ENCODE data around the gene SUGCT. TPM values are rescaled to one million over a fixed set of nuclear protein-coding genes. Genes with fewer than 3 reads are reported as not detected.

The SUGCT gene
- total RNA-seq, 2 experiments from 2014 or later = 0.76 to 1.5 TPM

DNA sequence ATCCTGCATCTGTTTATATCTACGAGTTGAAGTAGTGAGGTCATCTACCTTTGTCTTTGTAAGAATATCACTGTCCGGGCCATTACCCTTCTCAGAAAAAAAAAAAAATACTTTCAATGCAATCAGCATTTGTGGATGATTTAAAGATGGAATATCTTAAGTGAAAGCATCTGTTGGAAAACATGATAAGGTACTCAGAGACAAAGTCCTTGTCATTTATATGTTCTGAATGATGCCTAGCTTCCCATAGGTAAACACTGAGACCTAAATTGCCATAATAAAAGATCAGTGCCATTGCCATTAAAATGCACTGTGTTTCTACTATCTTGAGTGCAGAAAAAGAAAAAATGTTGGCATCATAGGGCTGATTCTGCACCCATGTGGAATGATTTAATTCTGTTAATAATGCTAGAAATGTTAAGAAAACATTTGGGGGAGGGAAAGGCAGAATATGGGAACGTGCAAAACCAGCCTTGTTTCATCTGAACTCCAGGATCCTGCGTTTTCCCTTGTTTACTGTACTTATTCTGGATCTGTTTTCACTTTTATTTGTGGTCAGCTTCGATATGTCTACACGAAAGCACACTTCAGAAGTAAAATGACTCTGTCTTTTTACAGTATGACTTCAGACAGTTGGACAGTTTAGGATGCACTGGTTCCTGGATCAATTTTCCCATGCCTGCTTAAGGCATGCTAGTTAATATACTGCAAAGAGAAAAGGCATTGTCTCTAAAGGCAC lies 669.8 kb downstream of the SUGCT start:
- no peaks in the 10 kb centered on the region for H3K27me3 Mint-ChIP-seq
- no peaks in the 10 kb centered on the region for H3K4me1 Mint-ChIP-seq (ENCODE audit: low read depth)
- no peak overlapping the region for H3K27ac Mint-ChIP-seq
- H3K4me3 Mint-ChIP-seq = no peak overlapping the region
- no peaks in the 10 kb centered on the region for H3K36me3 Mint-ChIP-seq
- CTCF ChIA-PET = no interaction called here
- no peak for DNase-seq
- intact Hi-C loops (cut with micrococcal nuclease) = no loop called here
- POLR2A ChIA-PET = no interaction called here
- H3K9me3 Mint-ChIP-seq = peaks cover 13% of the 10 kb centered on the region

DNA sequence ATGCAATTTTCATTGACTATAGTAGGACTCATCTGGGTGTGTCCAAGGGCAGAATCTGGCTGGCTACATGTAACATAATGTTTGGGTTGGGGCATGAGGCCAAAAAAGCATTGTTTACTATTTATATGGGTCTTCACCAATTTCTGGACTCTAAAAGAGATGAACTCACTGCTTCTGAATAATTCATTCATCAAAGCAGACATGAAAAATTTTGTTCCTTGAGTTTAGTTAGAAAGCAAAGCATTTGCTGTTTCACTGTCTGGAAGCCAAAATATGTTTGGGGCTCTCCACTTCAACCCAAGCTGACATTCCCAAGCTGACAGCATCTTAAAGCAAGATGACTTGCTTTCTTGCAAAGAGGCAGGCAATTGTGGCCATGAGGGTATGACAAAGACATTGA lies 670.6 kb downstream of the SUGCT start:
- CTCF ChIA-PET = no interaction called here
- H3K27ac Mint-ChIP-seq = no peak overlapping the region

DNA sequence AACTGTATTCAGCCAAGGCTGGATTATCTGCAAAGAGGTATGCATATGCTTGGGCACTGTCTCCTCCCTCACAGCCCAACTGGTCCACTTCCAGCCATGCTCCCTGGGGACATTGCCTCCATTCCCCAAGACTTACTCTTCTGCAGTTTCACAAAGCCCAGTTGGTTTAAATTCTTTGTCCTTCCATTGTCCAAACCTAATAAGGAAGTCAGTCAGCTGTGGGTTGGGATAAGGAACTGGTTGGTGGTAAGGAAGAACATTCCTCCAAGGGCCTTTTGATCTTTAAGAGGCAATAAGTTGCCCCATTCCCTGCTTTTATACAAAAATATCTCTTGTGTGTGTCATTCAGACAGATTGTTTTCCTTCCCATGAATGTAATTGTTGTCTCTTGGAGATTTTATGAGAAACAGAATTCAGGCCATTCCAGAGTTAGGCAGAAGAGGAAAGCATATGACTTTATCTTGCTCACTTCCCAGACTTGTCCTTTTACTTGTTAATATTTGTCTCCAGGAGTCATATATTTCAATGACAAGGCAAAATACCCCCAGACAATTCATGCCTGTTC lies 673.7 kb downstream of the SUGCT start:
- intact Hi-C loops (cut with micrococcal nuclease) = no loop called here
- Mint-ChIP-seq H3K4me3 (no peak overlapping the region), H3K27me3 (no peaks in the 10 kb centered on the region), H3K36me3 (no peaks in the 10 kb centered on the region), H3K9me3 (peaks cover 35% of the 10 kb centered on the region), H3K27ac (no peak overlapping the region), H3K4me1 (ENCODE audit: low read depth) (no peaks in the 10 kb centered on the region)
- POLR2A ChIA-PET = no interaction called here
- no peak for DNase-seq
- CTCF ChIA-PET = no interaction called here

More for the DNA sequence above, 670.6 kb downstream of the SUGCT start:
- intact Hi-C loops (cut with micrococcal nuclease) = no loop called here
- DNase-seq = no peak
- Mint-ChIP-seq H3K4me3 (no peak overlapping the region), H3K36me3 (no peaks in the 10 kb centered on the region), H3K27me3 (no peaks in the 10 kb centered on the region), H3K4me1 (ENCODE audit: low read depth) (no peaks in the 10 kb centered on the region), H3K9me3 (peaks cover 15% of the 10 kb centered on the region)
- POLR2A ChIA-PET = no interaction called here

DNA sequence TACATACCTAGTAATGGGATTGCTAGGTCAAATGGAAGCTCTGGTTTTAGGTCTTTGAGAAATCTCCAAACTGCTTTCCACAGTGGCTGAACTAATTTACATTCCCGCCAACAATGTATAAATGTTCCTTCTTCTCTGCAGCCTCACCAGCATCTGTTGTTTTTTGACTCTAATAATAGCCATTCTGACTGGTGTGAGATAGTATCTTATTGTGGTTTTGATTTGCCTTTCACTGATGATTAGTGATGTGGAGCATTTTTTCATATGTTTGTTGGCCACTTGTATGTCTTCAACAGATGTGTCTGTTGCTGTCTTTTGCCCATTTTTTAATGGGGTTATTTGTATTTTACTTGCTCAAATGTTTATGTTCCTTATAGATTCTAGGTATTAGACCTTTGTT lies 675.5 kb downstream of the SUGCT start:
- no peaks in the 10 kb centered on the region for H3K4me1 Mint-ChIP-seq (ENCODE audit: low read depth)
- intact Hi-C loops (cut with micrococcal nuclease) = no loop called here
- H3K4me3 Mint-ChIP-seq = no peak overlapping the region
- no peaks in the 10 kb centered on the region for H3K27me3 Mint-ChIP-seq
- POLR2A ChIA-PET = no interaction called here
- H3K27ac Mint-ChIP-seq = no peak overlapping the region
- peaks cover 31% of the 10 kb centered on the region for H3K9me3 Mint-ChIP-seq
- CTCF ChIA-PET = no interaction called here
- DNase-seq = no peak
- no peaks in the 10 kb centered on the region for H3K36me3 Mint-ChIP-seq

DNA sequence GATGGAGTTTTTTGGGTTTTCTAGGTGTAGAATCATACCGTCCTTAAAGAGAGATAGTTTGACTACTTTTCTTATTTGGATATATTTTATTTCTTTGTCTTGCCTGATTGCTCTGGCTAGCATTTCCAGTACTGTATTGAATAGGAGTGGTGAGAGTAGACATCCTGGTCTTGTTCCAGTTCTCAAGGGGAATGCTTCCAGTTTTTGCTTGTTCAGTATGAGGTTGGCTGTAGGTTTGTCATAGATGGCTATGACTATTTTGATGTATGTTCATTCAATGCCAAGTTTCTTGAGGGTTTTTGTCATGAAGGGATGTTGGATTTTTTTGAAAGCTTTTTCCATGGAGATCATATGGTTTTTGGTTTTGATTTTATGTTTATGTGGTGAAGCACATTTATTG lies 676.9 kb downstream of the SUGCT start:
- ChIA-PET CTCF (no interaction called here), POLR2A (no interaction called here)
- intact Hi-C loops (cut with micrococcal nuclease) = no loop called here
- Mint-ChIP-seq H3K27ac (no peak overlapping the region), H3K4me3 (no peak overlapping the region), H3K36me3 (no peaks in the 10 kb centered on the region), H3K27me3 (no peaks in the 10 kb centered on the region), H3K4me1 (ENCODE audit: low read depth) (no peaks in the 10 kb centered on the region), H3K9me3 (peaks cover 31% of the 10 kb centered on the region)
- no peak for DNase-seq

DNA sequence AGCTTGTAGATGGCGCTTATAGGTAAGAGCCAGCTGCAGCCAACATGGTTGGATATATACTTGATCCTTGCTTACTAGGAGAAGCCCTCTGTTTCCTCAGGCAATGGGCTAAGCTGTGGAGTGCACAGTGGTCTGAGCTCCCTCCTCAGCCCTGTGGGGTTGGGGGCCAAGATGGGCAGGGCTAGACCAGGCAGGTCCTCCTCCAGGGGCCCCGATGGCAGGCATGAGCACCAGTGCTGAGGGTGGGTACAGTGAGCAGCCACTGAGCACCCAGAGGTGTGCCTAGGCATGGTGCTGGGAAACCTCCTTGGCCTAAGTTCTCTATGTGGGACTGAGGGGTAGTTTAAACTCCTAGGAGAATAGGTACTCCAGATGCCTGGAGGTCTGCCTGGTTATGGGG lies 680.2 kb downstream of the SUGCT start:
- Mint-ChIP-seq H3K36me3 (no peaks in the 10 kb centered on the region), H3K4me1 (ENCODE audit: low read depth) (no peaks in the 10 kb centered on the region), H3K27ac (no peak overlapping the region), H3K9me3 (peaks cover 49% of the 10 kb centered on the region), H3K27me3 (no peaks in the 10 kb centered on the region), H3K4me3 (no peak overlapping the region)
- ChIA-PET POLR2A (no interaction called here), CTCF (no interaction called here)
- intact Hi-C loops (cut with micrococcal nuclease) = no loop called here
- no peak for DNase-seq

DNA sequence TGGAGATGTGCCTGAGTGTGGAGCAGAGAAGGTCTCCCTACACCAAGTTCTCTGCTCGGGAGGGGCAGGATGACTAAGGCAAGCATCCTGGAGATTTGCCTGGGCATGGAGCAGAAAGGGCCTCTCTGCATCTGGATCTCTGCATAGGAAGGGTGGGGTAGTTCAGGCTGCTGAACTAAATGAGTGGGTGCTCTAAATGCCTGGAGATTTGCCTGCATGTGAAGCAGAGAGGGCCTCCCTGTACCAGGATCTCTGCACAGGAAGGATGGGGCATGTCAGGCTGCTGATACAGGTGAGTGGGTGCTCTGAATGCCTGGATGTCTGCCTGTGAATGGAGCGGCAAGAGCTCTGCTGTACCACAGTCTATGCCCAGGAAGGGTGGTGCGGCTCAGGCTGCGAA lies 680.7 kb downstream of the SUGCT start:
- Mint-ChIP-seq H3K27ac (no peak overlapping the region), H3K9me3 (peaks cover 46% of the 10 kb centered on the region), H3K36me3 (no peaks in the 10 kb centered on the region), H3K27me3 (no peaks in the 10 kb centered on the region), H3K4me1 (ENCODE audit: low read depth) (no peaks in the 10 kb centered on the region), H3K4me3 (no peak overlapping the region)
- CTCF ChIA-PET = no interaction called here
- DNase-seq = no peak
- intact Hi-C loops (cut with micrococcal nuclease) = no loop called here
- POLR2A ChIA-PET = no interaction called here

DNA sequence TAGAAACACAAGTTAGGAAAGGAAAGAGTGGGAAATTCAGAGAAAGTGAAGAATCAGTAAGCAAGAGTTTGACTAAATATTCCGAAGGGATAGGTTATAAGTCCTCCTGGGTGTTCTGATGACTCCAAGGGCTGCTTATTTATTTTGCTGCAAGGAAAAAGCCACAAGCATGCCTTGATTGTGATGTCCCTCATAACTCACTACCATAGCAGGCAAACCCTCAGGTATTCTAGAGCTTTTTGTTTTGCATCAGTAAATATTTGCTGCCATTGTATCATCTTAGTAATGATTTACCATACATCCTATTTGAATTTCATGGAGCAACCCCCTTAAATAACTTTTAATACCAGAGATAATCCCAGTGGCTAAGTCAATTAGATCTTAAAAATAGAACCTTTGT lies 688.1 kb downstream of the SUGCT start:
- Mint-ChIP-seq H3K27me3 (no peaks in the 10 kb centered on the region), H3K4me1 (ENCODE audit: low read depth) (no peaks in the 10 kb centered on the region), H3K4me3 (no peak overlapping the region), H3K9me3 (peaks cover 14% of the 10 kb centered on the region), H3K27ac (no peak overlapping the region), H3K36me3 (no peaks in the 10 kb centered on the region)
- no peak for DNase-seq
- intact Hi-C loops (cut with micrococcal nuclease) = no loop called here
- CTCF ChIA-PET = no interaction called here
- POLR2A ChIA-PET = no interaction called here

DNA sequence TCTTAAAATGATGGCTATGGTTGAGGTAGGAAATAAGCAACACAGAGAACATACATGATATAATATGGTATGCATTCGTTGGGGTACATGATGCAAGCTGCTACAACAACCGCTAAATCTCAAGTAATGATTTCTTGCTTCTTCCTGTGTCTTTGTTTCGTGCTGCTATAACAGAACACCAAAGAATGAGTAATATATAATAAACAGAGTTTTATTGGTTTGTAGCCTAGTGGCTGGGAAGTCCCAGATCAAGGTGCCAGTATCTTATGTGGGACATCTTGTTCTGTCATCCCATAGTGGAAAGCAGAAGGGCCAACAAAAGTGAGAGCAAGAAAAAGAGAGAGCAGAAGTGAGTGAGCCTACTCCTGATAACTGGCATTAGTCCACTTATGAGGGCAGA lies 689.7 kb downstream of the SUGCT start:
- no peaks in the 10 kb centered on the region for H3K36me3 Mint-ChIP-seq
- intact Hi-C loops (cut with micrococcal nuclease) = no loop called here
- CTCF ChIA-PET = no interaction called here
- no peaks in the 10 kb centered on the region for H3K4me1 Mint-ChIP-seq (ENCODE audit: low read depth)
- H3K27me3 Mint-ChIP-seq = no peaks in the 10 kb centered on the region
- no peak overlapping the region for H3K27ac Mint-ChIP-seq
- POLR2A ChIA-PET = no interaction called here
- peaks cover 3% of the 10 kb centered on the region for H3K9me3 Mint-ChIP-seq
- H3K4me3 Mint-ChIP-seq = no peak overlapping the region
- DNase-seq = no peak

DNA sequence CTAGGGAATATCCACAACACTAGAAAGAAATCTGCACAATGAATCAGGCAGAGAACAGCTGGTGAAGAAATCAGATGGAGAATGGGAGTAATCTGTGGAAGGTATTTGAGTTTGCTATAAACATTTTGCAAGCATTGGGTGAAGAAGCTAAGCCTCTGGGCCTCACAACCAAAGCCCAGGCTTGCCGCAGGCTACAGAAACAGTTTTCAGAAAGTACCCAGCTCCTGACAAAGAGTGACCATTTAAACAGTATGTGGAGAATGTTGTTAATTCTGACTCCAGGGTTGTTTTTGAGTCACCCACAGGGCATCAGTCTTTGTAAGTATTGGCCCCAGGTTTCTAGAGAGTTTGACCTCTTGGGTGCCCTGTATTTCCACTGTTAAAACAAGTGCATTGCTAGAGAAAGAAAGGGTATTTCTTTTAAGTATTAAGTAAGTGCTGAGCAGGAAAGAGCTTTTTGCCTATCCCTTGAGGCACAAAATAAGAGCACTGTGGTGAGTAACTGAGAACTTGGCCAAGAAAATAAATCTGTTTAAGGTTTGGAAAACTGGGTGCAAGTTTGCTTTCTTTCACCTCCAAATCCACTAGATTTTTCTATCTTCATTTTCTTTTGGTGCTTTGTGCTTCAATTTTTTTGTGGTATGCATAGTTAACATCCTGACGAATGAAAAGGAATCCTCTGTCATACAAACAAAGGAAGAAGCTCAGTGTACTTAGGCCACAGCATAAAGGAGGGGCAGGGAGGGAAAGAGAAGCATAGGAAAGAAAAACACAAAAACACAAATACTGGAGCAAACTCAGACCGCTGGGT lies 691.8 kb downstream of the SUGCT start:
- POLR2A ChIA-PET = no interaction called here

DNA sequence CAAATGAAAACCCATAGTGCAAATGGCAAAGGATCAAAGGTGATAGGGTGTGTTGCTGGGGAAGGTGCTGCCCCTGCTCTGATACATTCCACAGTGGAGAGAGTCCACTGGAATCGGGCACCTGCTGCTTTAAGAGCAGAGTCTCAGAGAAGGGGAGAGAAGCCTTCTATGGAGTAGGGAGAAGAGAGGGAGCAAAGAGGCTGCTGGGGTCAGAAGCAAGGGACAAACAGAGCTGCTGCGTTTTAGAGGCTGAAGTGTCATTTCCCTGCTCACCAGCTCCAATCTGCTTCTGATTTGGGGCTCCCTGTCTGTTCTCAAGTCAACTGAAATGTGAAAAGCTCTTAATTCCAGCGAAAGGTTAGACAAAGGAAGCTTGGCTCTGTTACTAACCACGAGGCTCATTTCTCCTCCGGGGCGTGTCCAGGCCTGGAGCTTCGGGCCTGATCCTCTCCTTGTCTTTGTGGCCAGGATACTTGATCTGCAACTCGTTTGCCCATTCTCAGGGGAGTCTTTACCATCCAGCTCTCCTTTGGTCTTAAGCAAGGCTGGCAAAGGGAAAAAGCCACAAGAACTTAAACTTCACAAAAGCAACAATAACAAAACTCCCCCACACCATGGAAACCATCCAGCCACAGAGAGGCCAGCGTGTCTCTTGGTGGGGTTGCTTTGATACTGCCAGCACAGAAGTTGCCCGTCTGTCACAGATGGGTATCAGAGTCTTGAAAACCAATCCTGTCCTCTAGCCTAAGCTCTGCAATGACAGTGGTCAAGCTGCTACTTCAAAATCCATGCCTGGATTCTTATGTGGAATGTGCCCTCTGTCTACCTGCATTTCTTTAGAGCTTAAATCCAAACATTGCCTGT lies 692.6 kb downstream of the SUGCT start:
- no peaks in the 10 kb centered on the region for H3K4me1 Mint-ChIP-seq (ENCODE audit: low read depth)

More for the DNA sequence above, 691.8 kb downstream of the SUGCT start:
- intact Hi-C loops (cut with micrococcal nuclease) = no loop called here
- DNase-seq = no peak
- Mint-ChIP-seq H3K27ac (no peak overlapping the region), H3K4me3 (no peak overlapping the region), H3K9me3 (peaks cover 3% of the 10 kb centered on the region), H3K4me1 (ENCODE audit: low read depth) (no peaks in the 10 kb centered on the region), H3K27me3 (no peaks in the 10 kb centered on the region), H3K36me3 (no peaks in the 10 kb centered on the region)
- CTCF ChIA-PET = no interaction called here

More for the DNA sequence above, 692.6 kb downstream of the SUGCT start:
- Mint-ChIP-seq H3K9me3 (no peaks in the 10 kb centered on the region), H3K27me3 (no peaks in the 10 kb centered on the region), H3K27ac (no peak overlapping the region), H3K4me3 (no peak overlapping the region), H3K36me3 (no peaks in the 10 kb centered on the region)
- intact Hi-C loops (cut with micrococcal nuclease) = no loop called here
- POLR2A ChIA-PET = no interaction called here
- CTCF ChIA-PET = no interaction called here
- no peak for DNase-seq
